PC-3 (cell line): Measurements from ENCODE around the gene RNF130.

ENCODE experiments used
- EZH2 ChIP-seq: fragments of 300-600 bp; sonication (generic); IDR thresholded peaks from one replicate; pipeline ENCODE4 v1.6.1; 2017; ENCODE audit warnings: antibody characterized with exemption, mild to moderate bottlenecking, low read length; ENCODE audit not compliant: unreplicated experiment
- TF ChIP-seq, protein P1 (sequence below): fragments of 300-600 bp; sonication (generic); conservative IDR thresholded peaks from 2 replicates; pipeline ENCODE4 v1.5.1; 2017; ENCODE audit warnings: antibody characterized with exemption, low read depth, mild to moderate bottlenecking, low read length

DNA sequence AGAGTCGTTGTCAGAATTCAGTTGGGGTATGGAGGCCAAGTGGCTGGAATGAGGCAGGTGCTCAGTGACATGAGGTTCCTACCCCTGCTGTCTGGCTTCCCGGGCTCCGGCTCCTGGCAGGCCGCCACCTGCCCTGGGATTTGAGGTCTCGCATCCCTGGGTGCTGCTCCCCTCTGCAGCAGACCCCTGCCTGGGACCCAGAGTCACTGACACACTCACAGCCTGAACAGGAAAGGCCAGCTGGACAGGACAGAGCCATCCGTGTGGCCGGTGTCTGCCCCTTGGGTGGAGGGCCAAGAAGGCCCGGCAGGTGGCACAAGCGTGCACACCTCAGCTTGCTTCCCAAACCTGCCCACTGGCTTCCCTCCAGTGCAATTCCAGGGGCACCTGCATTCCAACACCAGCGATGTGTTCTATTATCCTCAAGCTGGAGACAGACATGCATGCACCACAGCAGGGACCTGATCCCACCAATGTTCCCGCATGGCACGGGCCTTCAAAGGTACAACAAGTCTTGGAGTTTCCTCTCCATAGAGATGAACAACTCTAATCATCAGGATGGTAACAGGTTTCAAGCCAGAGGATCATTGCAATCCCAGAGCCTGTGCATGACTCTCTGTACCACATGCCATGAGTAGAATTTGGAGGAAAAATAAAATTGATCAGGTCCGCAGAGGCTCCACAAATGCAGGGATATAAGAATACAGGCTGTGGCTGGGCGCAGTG is 45.6 kb upstream of the RNF130 start:
- TF ChIP-seq, protein P1, sequence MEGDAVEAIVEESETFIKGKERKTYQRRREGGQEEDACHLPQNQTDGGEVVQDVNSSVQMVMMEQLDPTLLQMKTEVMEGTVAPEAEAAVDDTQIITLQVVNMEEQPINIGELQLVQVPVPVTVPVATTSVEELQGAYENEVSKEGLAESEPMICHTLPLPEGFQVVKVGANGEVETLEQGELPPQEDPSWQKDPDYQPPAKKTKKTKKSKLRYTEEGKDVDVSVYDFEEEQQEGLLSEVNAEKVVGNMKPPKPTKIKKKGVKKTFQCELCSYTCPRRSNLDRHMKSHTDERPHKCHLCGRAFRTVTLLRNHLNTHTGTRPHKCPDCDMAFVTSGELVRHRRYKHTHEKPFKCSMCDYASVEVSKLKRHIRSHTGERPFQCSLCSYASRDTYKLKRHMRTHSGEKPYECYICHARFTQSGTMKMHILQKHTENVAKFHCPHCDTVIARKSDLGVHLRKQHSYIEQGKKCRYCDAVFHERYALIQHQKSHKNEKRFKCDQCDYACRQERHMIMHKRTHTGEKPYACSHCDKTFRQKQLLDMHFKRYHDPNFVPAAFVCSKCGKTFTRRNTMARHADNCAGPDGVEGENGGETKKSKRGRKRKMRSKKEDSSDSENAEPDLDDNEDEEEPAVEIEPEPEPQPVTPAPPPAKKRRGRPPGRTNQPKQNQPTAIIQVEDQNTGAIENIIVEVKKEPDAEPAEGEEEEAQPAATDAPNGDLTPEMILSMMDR = peak; percentile 69
- TF ChIP-seq EZH2 = no peak
